ENCODE data around the gene ZFP69B. TPM values are rescaled to one million over a fixed set of nuclear protein-coding genes. Genes with fewer than 3 reads are reported as not detected.

The ZFP69B gene
- total RNA-seq: 1.8 and 2.6 TPM in 2 replicates

DNA sequence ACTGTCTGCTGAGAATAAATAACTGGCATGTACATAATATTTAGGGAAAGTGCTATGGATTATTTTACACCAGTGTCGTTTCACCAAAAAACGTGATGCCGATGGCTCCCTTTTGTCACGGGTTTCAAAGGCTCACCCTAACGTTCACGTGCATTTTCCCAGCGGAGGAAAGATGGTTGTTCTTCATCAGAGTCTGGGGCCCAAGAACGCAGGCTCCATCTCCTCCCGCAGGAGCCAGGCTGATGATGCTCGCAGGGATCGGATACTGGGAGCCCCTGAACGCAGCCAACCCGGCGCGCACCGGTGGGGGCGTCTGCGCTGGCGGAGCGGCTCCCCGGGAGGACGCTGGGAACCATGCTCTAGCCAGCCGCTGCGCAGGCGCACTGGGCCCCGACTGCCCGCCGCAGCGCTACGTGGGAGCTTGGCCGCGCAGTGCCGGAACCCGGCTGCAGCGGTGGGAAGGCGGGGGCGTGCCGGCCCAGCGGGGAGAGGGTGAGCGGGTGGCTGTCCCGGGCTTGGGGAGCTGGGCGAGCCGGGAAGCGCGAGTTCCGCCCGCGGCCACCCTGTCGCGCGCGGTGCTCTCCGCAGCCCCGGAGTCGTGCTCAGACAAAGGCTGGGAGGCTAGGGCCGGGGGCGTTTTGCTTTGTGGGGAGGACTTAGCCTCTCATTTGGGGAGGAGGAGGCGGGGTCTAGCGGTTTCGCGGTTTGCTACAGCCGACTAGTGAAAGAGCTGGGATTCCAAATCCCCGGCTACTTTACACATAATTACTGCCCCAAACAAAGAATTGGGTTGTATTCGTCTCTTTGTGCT lies at the start of gene ZFP69B:
TSS of gene ZFP69B (plus strand) at position 793 of the 811 bp plus-strand sequence. CDS start 486 bp downstream, outside the sequence.

GRCh38 chr1:40476924-40477677 lies 26.8 kb downstream of the ZFP69B start, which contains the start of gene ZFP69:
Gene ZFP69, plus strand, starts transcription at chr1:40477290. Its CDS starts 2,072 bp downstream, at chr1:40479362.

GRCh38 chr1:40508375-40509341 lies 58.4 kb downstream of the ZFP69B start, which contains the start of gene EXO5:
Gene EXO5, plus strand, starts transcription at chr1:40508767. Its CDS starts 5,778 bp downstream, at chr1:40514545.

Other genes with a start within 250 kb of the ZFP69B start
- not detected in 2 replicates for gene TMCO2, start 202.5 kb upstream of the ZFP69B start, total RNA-seq
- gene ZMPSTE24, start 192.2 kb upstream of the ZFP69B start, total RNA-seq: 20.8 and 28.5 TPM in 2 replicates
- 5.1 and 10.6 TPM in 2 replicates for gene COL9A2, start 133.2 kb upstream of the ZFP69B start, total RNA-seq
- 6.7 and 9.3 TPM in 2 replicates for gene SMAP2, start 76.7 kb upstream of the ZFP69B start, total RNA-seq
- 2.2 and 2.3 TPM in 2 replicates for gene ZFP69, start 26.8 kb downstream of the ZFP69B start, total RNA-seq
- 6.1 and 8.3 TPM in 2 replicates for gene EXO5, start 58.3 kb downstream of the ZFP69B start, total RNA-seq
- gene ZNF684, start 81.2 kb downstream of the ZFP69B start, total RNA-seq: 1.8 and 4.7 TPM in 2 replicates
- gene RIMS3, start 215.2 kb downstream of the ZFP69B start, total RNA-seq: 1.8 and 3.7 TPM in 2 replicates
- 38.8 and 42.8 TPM in 2 replicates for gene NFYC, start 241.2 kb downstream of the ZFP69B start, total RNA-seq

Data from mesangial cell (primary cell).